GM21825 (cell line): ENCODE results near the gene TREM1.
"Not testable (repeated sequence)": the region's sequence is repeated elsewhere in the genome, so short reads cannot be mapped to it uniquely, and the experiment has no call there.

ENCODE experiments used
- ATAC-seq: cut with Tn5 transposase; IDR thresholded peaks from one replicate; pipeline ENCODE4 v1.9.1; 2021; ENCODE audit warnings: mild to moderate bottlenecking, moderate library complexity; ENCODE audit not compliant: unreplicated experiment

TREM1 gene

GRCh38 chr6:41297248-41297647 is 10.8 kb upstream of the TREM1 start:
- ATAC-seq = not testable (repeated sequence)

- ATAC-seq = no peak
Measured at GRCh38 chr6:41294214-41294872, 7.9 kb upstream of the TREM1 start.

- no peak for ATAC-seq
Measured at GRCh38 chr6:41291717-41292116, 5.2 kb upstream of the TREM1 start.

GRCh38 chr6:41289815-41290214 is 3.3 kb upstream of the TREM1 start:
- ATAC-seq = no peak

GRCh38 chr6:41288754-41289129 is 2.3 kb upstream of the TREM1 start:
- no peak for ATAC-seq

- ATAC-seq = no peak
Measured at GRCh38 chr6:41288030-41288753, 1.7 kb upstream of the TREM1 start.

- ATAC-seq = no peak
Measured at GRCh38 chr6:41284726-41285125, 1.8 kb downstream of the TREM1 start.

GRCh38 chr6:41283600-41283999 is 2.9 kb downstream of the TREM1 start:
- ATAC-seq = no peak

- no peak for ATAC-seq
Measured at GRCh38 chr6:41280381-41281057, 6.0 kb downstream of the TREM1 start.

- ATAC-seq = no peak
Measured at GRCh38 chr6:41278699-41279405, 7.6 kb downstream of the TREM1 start.

GRCh38 chr6:41277605-41278004 is 8.9 kb downstream of the TREM1 start:
- no peak for ATAC-seq

GRCh38 chr6:41275489-41275888 is 11.0 kb downstream of the TREM1 start:
- no peak for ATAC-seq

GRCh38 chr6:41274256-41274655 is 12.2 kb downstream of the TREM1 start:
- no peak for ATAC-seq

GRCh38 chr6:41273714-41274113 is 12.8 kb downstream of the TREM1 start:
- ATAC-seq = no peak

- ATAC-seq = no peak
Measured at GRCh38 chr6:41272591-41273240, 13.8 kb downstream of the TREM1 start.

GRCh38 chr6:41271901-41272395 is 14.5 kb downstream of the TREM1 start:
- no peak for ATAC-seq

- ATAC-seq = no peak
Measured at GRCh38 chr6:41269716-41270115, 16.8 kb downstream of the TREM1 start.

GRCh38 chr6:41269166-41269565 is 17.3 kb downstream of the TREM1 start:
- ATAC-seq = no peak

GRCh38 chr6:41268478-41268877 is 18.0 kb downstream of the TREM1 start:
- no peak for ATAC-seq

GRCh38 chr6:41266541-41266940 is 19.9 kb downstream of the TREM1 start:
- ATAC-seq = no peak

GRCh38 chr6:41263267-41263666 is 23.2 kb downstream of the TREM1 start:
- ATAC-seq = no peak
